Measurements from ENCODE around the gene RAB28. TPM values are rescaled to one million over a fixed set of nuclear protein-coding genes. Genes with fewer than 3 reads are reported as not detected.

RAB28 gene
- total RNA-seq, 4 donors from 2014 or later, result 3.9 to 8.0 (median 6.7) TPM

GRCh38 chr4:13522282-13523104 lies 38.4 kb upstream of the RAB28 start:
- DNase-seq (no peak), ATAC-seq (no peak)
- Histone ChIP-seq H3K9me3 (peaks cover 0 to 14% (median 3%) of the 10 kb centered on the region in 3 donors), H3K4me3 (peak overlapping the region in 2 of 4 donors; percentile 14 to 31), H3K27me3 (peaks cover 67 to 80% (median 75%) of the 10 kb centered on the region in 3 donors), H3K27ac (no peak overlapping the region), H3K4me1 (peaks cover 0 to 12% of the 10 kb centered on the region in 2 donors), H3K36me3 (no peaks in the 10 kb centered on the region)
- in situ Hi-C loops (cut with MboI; ENCODE audit: low sequenced_read_pairs in 4 of 4) (no loop called here), intact Hi-C loops (cut with DNase I; ENCODE audit: low total_unique reads) (no loop called here)
- no peak for TF ChIP-seq POLR2A (IDR thresholded peaks at IDR 0.05)
- TF ChIP-seq, protein P1, sequence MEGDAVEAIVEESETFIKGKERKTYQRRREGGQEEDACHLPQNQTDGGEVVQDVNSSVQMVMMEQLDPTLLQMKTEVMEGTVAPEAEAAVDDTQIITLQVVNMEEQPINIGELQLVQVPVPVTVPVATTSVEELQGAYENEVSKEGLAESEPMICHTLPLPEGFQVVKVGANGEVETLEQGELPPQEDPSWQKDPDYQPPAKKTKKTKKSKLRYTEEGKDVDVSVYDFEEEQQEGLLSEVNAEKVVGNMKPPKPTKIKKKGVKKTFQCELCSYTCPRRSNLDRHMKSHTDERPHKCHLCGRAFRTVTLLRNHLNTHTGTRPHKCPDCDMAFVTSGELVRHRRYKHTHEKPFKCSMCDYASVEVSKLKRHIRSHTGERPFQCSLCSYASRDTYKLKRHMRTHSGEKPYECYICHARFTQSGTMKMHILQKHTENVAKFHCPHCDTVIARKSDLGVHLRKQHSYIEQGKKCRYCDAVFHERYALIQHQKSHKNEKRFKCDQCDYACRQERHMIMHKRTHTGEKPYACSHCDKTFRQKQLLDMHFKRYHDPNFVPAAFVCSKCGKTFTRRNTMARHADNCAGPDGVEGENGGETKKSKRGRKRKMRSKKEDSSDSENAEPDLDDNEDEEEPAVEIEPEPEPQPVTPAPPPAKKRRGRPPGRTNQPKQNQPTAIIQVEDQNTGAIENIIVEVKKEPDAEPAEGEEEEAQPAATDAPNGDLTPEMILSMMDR (IDR thresholded peaks at IDR 0.05 in 4 of 5, conservative IDR thresholded peaks at IDR 0.05 in 1 of 5), result no peak

DNA sequence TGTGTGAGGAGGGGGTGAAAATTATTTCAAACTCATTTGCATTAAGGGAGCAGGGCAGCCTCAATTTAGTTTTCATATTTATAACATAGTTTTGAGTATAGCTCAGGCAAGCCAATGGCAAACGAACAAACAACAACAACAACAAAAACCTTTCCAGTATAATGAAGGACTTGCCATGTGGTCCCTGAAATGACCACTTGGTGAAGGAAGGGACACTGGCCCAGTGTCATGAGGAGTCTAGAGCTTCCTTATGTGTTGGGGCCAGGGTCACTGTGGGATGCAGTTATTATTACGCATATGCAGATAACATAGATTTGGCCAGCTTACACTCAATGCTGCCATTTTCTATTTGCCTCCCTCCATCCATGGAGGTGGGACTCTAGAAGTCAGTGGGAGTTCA lies 36.9 kb upstream of the RAB28 start:
- in situ Hi-C loops (cut with MboI; ENCODE audit: low sequenced_read_pairs in 4 of 4), result no loop called here
- H3K27ac ChIP-seq, result no peak overlapping the region
- H3K27me3 ChIP-seq, result peaks cover 53 to 65% (median 62%) of the 10 kb centered on the region in 3 donors
- intact Hi-C loops (cut with DNase I; ENCODE audit: low total_unique reads), result no loop called here
- no peak overlapping the region for H3K4me3 ChIP-seq
- no peak for ATAC-seq
- peaks cover 0 to 12% of the 10 kb centered on the region in 2 donors for H3K4me1 ChIP-seq
- no peaks in the 10 kb centered on the region for H3K36me3 ChIP-seq
- H3K9me3 ChIP-seq, result peaks cover 0 to 14% (median 3%) of the 10 kb centered on the region in 3 donors
- TF ChIP-seq POLR2A (IDR thresholded peaks at IDR 0.05), result no peak
- TF ChIP-seq, protein P1 (IDR thresholded peaks at IDR 0.05 in 4 of 5, conservative IDR thresholded peaks at IDR 0.05 in 1 of 5), result no peak
- DNase-seq, result no peak

- ATAC-seq (no peak), DNase-seq (no peak)
- H3K27ac ChIP-seq, result no peak overlapping the region
- no peaks in the 10 kb centered on the region for H3K36me3 ChIP-seq
- in situ Hi-C loops (cut with MboI; ENCODE audit: low sequenced_read_pairs in 4 of 4), result no loop called here
- TF ChIP-seq POLR2A (IDR thresholded peaks at IDR 0.05), result no peak
- TF ChIP-seq, protein P1 (IDR thresholded peaks at IDR 0.05 in 4 of 5, conservative IDR thresholded peaks at IDR 0.05 in 1 of 5), result no peak
- no peaks in the 10 kb centered on the region for H3K4me1 ChIP-seq
- H3K4me3 ChIP-seq, result no peak overlapping the region
- peaks cover 6 to 24% (median 18%) of the 10 kb centered on the region in 3 donors for H3K27me3 ChIP-seq
- H3K9me3 ChIP-seq, result no peaks in the 10 kb centered on the region
- intact Hi-C loops (cut with DNase I; ENCODE audit: low total_unique reads), result no loop called here
These were observed 32.2 kb upstream of the RAB28 start for GRCh38 chr4:13516315-13516860.

GRCh38 chr4:13515268-13515667 lies 31.1 kb upstream of the RAB28 start:
- no peaks in the 10 kb centered on the region for H3K4me1 ChIP-seq
- no peaks in the 10 kb centered on the region for H3K9me3 ChIP-seq
- intact Hi-C loops (cut with DNase I; ENCODE audit: low total_unique reads) (no loop called here), in situ Hi-C loops (cut with MboI; ENCODE audit: low sequenced_read_pairs in 4 of 4) (no loop called here)
- ATAC-seq (no peak), DNase-seq (no peak)
- H3K4me3 ChIP-seq, result no peak overlapping the region
- no peaks in the 10 kb centered on the region for H3K36me3 ChIP-seq
- peaks cover 0 to 13% (median 9%) of the 10 kb centered on the region in 3 donors for H3K27me3 ChIP-seq
- H3K27ac ChIP-seq, result no peak overlapping the region
- TF ChIP-seq, protein P1 (IDR thresholded peaks at IDR 0.05 in 4 of 5, conservative IDR thresholded peaks at IDR 0.05 in 1 of 5), result no peak
- TF ChIP-seq POLR2A (IDR thresholded peaks at IDR 0.05), result no peak

Measured in gastrocnemius medialis (tissue), 4 donors.